HUES48 (cell line): Measurements from ENCODE around the gene TWNK.

ENCODE experiments used
- H3K27ac ChIP-seq: one replicate; pipeline ENCODE4 v1.7.0; 2013; ENCODE audit warnings: low read depth, low read length, inconsistent platforms
- H3K27me3 ChIP-seq: 2 replicates; pipeline ENCODE4 v1.6.1; 2013; ENCODE audit warnings: mild to moderate bottlenecking, low read length; ENCODE audit not compliant: control insufficient read depth, insufficient read depth
- H3K36me3 ChIP-seq: 2 replicates; pipeline ENCODE4 v1.6.1; 2013; ENCODE audit warnings: low read length; ENCODE audit not compliant: control insufficient read depth, insufficient read depth
- H3K4me1 ChIP-seq: 2 replicates; pipeline ENCODE4 v1.6.1; 2013; ENCODE audit warnings: mild to moderate bottlenecking, low read length; ENCODE audit not compliant: control insufficient read depth, insufficient read depth
- H3K4me3 ChIP-seq: 2 replicates; pipeline ENCODE4 v1.5.1; 2013; ENCODE audit warnings: mild to moderate bottlenecking, low read depth, low read length
- H3K9ac ChIP-seq: 2 replicates; pipeline ENCODE4 v1.6.1; 2013; ENCODE audit warnings: mild to moderate bottlenecking, low read depth, low read length, moderate library complexity
- H3K9me3 ChIP-seq: 2 replicates; pipeline ENCODE4 v1.6.1; 2013; ENCODE audit warnings: low read length; ENCODE audit not compliant: control insufficient read depth, insufficient read depth

Gene TWNK

DNA sequence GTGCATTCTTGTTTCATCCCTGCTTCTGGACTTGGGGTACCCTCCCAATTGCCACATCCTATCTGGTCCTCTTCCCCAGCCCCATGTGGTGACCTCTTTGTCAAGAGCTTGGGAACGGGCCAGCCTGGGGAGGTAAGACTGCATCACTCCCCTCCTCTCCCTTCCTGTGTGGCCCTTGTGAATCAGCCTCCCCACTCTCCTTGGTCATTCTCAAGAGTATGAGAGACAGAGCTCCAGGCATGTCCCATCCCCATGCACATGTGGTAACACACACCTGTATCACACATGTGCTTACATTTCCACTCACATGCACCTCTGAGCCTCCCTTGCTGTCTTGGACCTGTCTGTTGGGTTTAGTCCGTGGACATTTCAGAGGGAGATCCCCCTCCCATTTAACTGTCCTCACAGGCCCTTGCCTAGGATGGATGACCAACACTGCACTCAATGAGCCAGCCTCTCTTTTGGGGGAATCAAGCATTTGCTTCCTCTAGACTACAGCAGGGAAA, 2.6 kb upstream of the TWNK start:
- Histone ChIP-seq H3K27ac (no peak overlapping the region), H3K9ac (no peak overlapping the region), H3K4me3 (no peak overlapping the region), H3K36me3 (peaks cover 48% of the 10 kb centered on the region), H3K4me1 (peaks cover 9% of the 10 kb centered on the region; the same call in 1 of the 2 replicates), H3K27me3 (no peaks in the 10 kb centered on the region), H3K9me3 (no peaks in the 10 kb centered on the region)

GRCh38 chr10:100985336-100985735, 2.0 kb upstream of the TWNK start:
- H3K36me3 ChIP-seq, result peaks cover 50% of the 10 kb centered on the region
- no peak overlapping the region for H3K9ac ChIP-seq
- H3K4me1 ChIP-seq, result peaks cover 9% of the 10 kb centered on the region; the same call in 1 of the 2 replicates
- H3K27me3 ChIP-seq, result no peaks in the 10 kb centered on the region
- H3K27ac ChIP-seq, result no peak overlapping the region
- H3K4me3 ChIP-seq, result no peak overlapping the region
- H3K9me3 ChIP-seq, result no peaks in the 10 kb centered on the region

GRCh38 chr10:100986623-100986951, 756 bp upstream of the TWNK start:
- H3K27me3 ChIP-seq, result no peaks in the 10 kb centered on the region
- H3K4me1 ChIP-seq, result peaks cover 9% of the 10 kb centered on the region; the same call in 1 of the 2 replicates
- peaks cover 50% of the 10 kb centered on the region for H3K36me3 ChIP-seq
- H3K9ac ChIP-seq, result peak overlapping the region; percentile 79
- peak overlapping the region; percentile 91 for H3K4me3 ChIP-seq
- no peak overlapping the region for H3K27ac ChIP-seq
- no peaks in the 10 kb centered on the region for H3K9me3 ChIP-seq

GRCh38 chr10:100987685-100988049, 324 bp downstream of the TWNK start:
- peaks cover 9% of the 10 kb centered on the region; the same call in 1 of the 2 replicates for H3K4me1 ChIP-seq
- no peaks in the 10 kb centered on the region for H3K27me3 ChIP-seq
- peaks cover 54% of the 10 kb centered on the region for H3K36me3 ChIP-seq
- peak overlapping the region; percentile 90 for H3K27ac ChIP-seq
- peak overlapping the region; percentile 91 for H3K4me3 ChIP-seq
- H3K9me3 ChIP-seq, result no peaks in the 10 kb centered on the region
- peak overlapping the region; percentile 79 for H3K9ac ChIP-seq

DNA sequence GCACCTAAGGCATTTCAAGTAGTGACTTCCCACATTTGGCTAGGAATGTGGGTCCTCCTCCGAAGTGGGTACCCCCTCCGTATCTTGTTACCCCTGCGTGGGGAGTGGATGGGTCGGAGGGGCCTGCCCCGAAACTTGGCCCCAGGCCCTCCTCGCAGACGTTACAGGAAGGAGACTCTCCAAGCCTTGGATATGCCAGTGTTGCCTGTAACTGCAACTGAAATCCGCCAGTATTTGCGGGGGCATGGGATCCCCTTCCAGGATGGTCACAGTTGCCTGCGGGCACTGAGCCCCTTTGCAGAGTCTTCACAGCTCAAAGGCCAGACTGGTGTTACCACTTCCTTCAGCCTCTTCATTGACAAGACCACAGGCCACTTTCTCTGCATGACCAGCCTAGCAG, 823 bp downstream of the TWNK start:
- peaks cover 54% of the 10 kb centered on the region for H3K36me3 ChIP-seq
- H3K4me1 ChIP-seq, result peaks cover 9% of the 10 kb centered on the region; the same call in 1 of the 2 replicates
- no peaks in the 10 kb centered on the region for H3K9me3 ChIP-seq
- peak overlapping the region; percentile 91 for H3K4me3 ChIP-seq
- peak overlapping the region; percentile 79; the same call in 1 of the 2 replicates for H3K9ac ChIP-seq
- no peaks in the 10 kb centered on the region for H3K27me3 ChIP-seq
- H3K27ac ChIP-seq, result no peak overlapping the region

- Histone ChIP-seq H3K36me3 (peaks cover 62% of the 10 kb centered on the region), H3K27me3 (no peaks in the 10 kb centered on the region), H3K9me3 (no peaks in the 10 kb centered on the region), H3K4me1 (peaks cover 11% of the 10 kb centered on the region; the same call in 1 of the 2 replicates), H3K27ac (no peak overlapping the region), H3K9ac (no peak overlapping the region), H3K4me3 (no peak overlapping the region)
Observed at GRCh38 chr10:100989088-100989487, 1.7 kb downstream of the TWNK start.

DNA sequence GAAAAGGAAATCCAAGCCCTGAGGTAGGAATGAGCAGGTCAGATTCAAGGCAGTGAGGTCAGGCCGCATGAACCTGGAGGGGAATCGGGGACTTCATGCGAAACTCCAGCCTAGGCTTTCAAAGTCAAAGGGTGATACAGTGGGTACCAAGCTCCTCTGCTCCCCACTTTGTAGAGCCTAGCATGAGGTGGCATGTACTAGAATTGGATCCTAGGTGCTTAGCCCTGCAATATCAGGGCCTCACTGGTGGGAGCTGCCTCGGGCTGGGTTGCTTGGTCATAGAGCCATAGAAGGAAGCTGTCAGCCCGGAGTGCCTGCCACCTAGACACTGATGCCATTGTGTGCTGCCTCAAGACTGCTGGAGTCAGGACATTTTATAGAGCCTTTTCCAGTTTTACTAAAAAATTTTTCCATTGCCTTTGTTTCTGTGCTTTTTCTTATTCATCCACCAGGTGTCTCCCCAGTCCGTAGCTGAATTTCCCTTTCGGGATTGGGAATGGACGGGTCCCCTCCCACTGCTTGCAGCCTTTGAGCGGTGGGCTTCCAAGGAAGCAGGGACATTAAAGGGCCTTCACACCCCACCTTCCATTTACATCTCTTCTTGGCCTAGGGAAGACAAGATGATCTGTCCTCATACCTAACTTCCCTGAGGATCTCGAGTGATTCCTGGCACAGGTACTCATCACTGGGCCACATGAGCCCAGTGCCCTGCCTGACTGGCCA, 6.8 kb downstream of the TWNK start:
- H3K9me3 ChIP-seq, result no peaks in the 10 kb centered on the region
- H3K27me3 ChIP-seq, result no peaks in the 10 kb centered on the region
- no peak overlapping the region for H3K27ac ChIP-seq
- no peak overlapping the region for H3K4me3 ChIP-seq
- H3K4me1 ChIP-seq, result peaks cover 19% of the 10 kb centered on the region
- H3K9ac ChIP-seq, result no peak overlapping the region
- H3K36me3 ChIP-seq, result peaks cover 51% of the 10 kb centered on the region

- H3K9ac ChIP-seq, result no peak overlapping the region
Observed at GRCh38 chr10:100995181-100995580, 7.8 kb downstream of the TWNK start.

DNA sequence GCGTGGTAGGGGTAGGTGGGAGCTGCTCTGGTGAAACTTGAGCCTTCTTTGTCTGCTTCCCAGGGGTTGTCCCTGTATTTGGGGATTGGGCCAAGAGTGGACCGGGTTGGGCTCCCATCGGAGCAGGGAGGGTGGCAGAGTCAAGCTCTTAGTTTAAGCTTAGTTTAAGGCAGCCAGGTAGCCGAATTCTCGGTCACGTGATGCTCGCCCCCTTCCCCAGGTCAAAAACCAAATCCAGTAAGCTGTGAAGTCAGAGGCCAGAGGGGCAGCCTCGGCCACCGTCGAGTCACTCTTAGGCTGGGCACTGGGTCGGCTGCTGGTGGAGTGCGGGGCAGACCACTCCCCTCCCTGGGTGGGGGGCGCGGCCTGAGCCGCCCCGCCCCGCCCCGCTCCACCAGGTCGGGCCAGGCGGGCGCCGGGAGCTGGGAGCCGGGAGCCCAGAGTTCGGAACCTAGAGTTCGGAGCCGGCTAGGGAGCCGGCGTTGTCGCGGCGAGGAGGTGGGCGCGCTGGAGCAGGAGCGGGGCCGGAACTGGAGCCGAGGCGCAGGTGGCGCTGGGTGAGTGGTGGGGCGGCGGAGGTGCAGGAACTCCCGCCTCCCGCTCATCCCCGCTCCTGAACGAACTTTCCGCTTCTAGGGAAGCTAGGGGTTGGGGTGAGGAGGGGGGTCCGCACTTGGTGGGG, 9.5 kb downstream of the TWNK start:
- H3K9ac ChIP-seq, result peak overlapping the region; percentile 52
- H3K9me3 ChIP-seq, result no peaks in the 10 kb centered on the region
- peaks cover 26% of the 10 kb centered on the region for H3K36me3 ChIP-seq
- H3K27ac ChIP-seq, result peak overlapping the region; percentile 87
- H3K27me3 ChIP-seq, result no peaks in the 10 kb centered on the region
- H3K4me1 ChIP-seq, result peaks cover 25% of the 10 kb centered on the region
- peak overlapping the region; percentile 88 for H3K4me3 ChIP-seq

More at GRCh38 chr10:100995181-100995580, 7.8 kb downstream of the TWNK start:
- Histone ChIP-seq H3K4me3 (no peak overlapping the region), H3K9me3 (no peaks in the 10 kb centered on the region), H3K27ac (no peak overlapping the region), H3K36me3 (peaks cover 41% of the 10 kb centered on the region), H3K4me1 (peaks cover 19% of the 10 kb centered on the region), H3K27me3 (no peaks in the 10 kb centered on the region)

GRCh38 chr10:100997360-100998182, 10.2 kb downstream of the TWNK start:
- Histone ChIP-seq H3K27ac (peak overlapping the region; percentile 87), H3K36me3 (peaks cover 29% of the 10 kb centered on the region), H3K4me1 (peaks cover 25% of the 10 kb centered on the region), H3K9ac (peak overlapping the region; percentile 51; the same call in 1 of the 2 replicates), H3K27me3 (no peaks in the 10 kb centered on the region), H3K9me3 (no peaks in the 10 kb centered on the region), H3K4me3 (peak overlapping the region; percentile 88)
